Stomach smooth muscle (tissue), 2 donors: ENCODE data around the gene EBNA1BP2.
"Not testable (repeated sequence)": the region's sequence is repeated elsewhere in the genome, so short reads cannot be mapped to it uniquely, and the experiment has no call there.

Source experiments
- H3K27ac ChIP-seq: one replicate; pipeline ENCODE4 v1.7.0; 2013; ENCODE audit warnings: mild to moderate bottlenecking, low read length, inconsistent platforms
- H3K27me3 ChIP-seq, 2 donors: one replicate each; pipeline ENCODE4 v1.7.0; 2013; ENCODE audit warnings: low read length in 2 of 2; ENCODE audit not compliant: insufficient read depth in 2 of 2, control insufficient read depth in 1 of 2
- H3K36me3 ChIP-seq, 2 donors: one replicate each; pipeline ENCODE4 v1.7.0; 2013; ENCODE audit warnings: low read length in 2 of 2; ENCODE audit not compliant: control insufficient read depth in 2 of 2, insufficient read depth in 2 of 2
- H3K4me1 ChIP-seq: one replicate; pipeline ENCODE4 v1.7.0; 2013; ENCODE audit warnings: low read length; ENCODE audit not compliant: control insufficient read depth, insufficient read depth
- H3K4me3 ChIP-seq, 2 donors: one replicate each; pipeline ENCODE4 v1.7.0; 2013; ENCODE audit warnings: low read length in 2 of 2
- H3K9ac ChIP-seq, 2 donors: one replicate each; pipeline ENCODE4 v1.7.0; 2013; ENCODE audit warnings: low read length in 2 of 2, mild to moderate bottlenecking in 1 of 2
- H3K9me3 ChIP-seq, 2 donors: one replicate each; pipeline ENCODE4 v1.7.0; 2013; ENCODE audit warnings: low read length in 2 of 2; ENCODE audit not compliant: control insufficient read depth in 2 of 2
- donor health status: healthy.
- donor health status: Pancreatic carcinoma.

EBNA1BP2 gene

GRCh38 chr1:43119928-43120586 is 52.0 kb downstream of the EBNA1BP2 start:
- not testable (repeated sequence) for H3K9ac ChIP-seq, H3K27ac ChIP-seq, H3K9me3 ChIP-seq, H3K27me3 ChIP-seq, H3K36me3 ChIP-seq, H3K4me1 ChIP-seq, H3K4me3 ChIP-seq
